SK-N-SH (cell line): ENCODE measurements around the gene ENPP7.

Source experiments
- CHD2 ChIP-seq: fragments of 150-350 bp; IDR thresholded peaks from 2 replicates; pipeline ENCODE4 v1.6.1; 2018; ENCODE audit warnings: low read length; ENCODE audit not compliant: partially characterized antibody
- CTCF ChIP-seq: fragments of 200-600 bp; sonication (generic); IDR thresholded peaks from 2 replicates; pipeline ENCODE4 v1.6.1; 2017; ENCODE audit warnings: antibody characterized with exemption, mild to moderate bottlenecking, moderate library complexity
- TCF12 ChIP-seq: IDR thresholded peaks from 2 replicates; pipeline ENCODE4 v1.4.0; 2012

DNA sequence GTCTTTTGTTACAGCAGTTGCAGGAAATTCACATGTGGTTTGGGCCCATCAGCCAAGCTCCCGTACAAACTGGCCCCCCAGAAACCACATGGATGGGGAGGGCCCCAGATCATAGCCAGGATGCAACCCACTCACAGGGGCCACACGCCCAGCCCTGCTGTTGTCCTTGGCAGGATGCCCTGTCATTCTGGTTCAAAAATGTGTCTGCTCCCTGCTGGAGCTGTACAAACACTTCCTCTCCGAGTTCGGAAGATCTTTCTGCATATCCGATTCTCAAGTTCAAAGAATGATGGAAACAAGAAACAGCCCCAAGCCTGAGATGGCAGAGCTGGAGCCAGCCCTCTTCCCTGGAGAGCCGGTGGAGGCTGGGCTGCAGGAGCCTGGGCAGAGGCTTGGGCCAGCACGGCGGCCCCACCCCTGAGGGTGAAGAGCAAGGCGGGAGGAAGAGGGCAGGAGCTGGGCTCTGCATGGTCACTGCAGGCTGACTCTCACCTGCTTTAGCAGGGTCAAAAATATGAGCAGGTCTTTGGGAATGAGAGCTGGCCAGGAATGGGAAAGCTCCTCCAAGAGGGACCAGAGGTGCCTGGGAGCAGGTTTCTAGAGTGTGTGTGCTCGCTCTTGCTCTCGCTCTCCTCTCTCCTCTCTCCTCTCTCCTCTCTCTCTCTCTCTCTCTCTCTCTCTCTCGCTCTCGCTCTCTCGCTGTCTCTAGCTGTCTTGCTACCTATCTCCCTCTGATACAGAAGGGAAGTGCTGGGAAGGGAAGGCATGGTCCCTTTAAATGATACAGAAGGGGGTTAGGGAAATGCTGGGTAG lies 34.7 kb upstream of the ENPP7 start:
- no peak for TF ChIP-seq CTCF
- TF ChIP-seq TCF12, result no peak
- no peak for TF ChIP-seq CHD2
